ENCODE data around the gene OR10P1.

OR10P1 gene

DNA sequence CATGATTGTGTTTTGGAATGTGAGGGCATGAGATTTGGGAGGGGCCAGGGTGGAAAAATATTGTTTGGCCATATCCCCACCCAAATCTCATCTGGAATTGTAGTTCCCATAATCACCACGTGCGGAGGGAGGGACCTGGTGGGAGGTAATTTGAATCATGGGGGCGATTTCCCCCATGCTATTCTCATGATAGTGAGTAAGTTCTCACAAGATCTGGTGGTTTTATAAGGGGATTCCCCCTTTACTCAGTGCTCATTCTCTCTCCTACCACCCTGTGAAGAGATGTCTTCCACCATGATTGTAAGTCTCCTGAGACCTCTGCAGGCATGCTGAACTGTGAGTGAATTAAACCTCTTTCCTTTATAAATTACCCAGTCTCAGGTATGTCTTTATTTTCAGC lies 15.7 kb downstream of the OR10P1 start:
- DNase-seq (ENCODE audit: low read depth): no peak

DNA sequence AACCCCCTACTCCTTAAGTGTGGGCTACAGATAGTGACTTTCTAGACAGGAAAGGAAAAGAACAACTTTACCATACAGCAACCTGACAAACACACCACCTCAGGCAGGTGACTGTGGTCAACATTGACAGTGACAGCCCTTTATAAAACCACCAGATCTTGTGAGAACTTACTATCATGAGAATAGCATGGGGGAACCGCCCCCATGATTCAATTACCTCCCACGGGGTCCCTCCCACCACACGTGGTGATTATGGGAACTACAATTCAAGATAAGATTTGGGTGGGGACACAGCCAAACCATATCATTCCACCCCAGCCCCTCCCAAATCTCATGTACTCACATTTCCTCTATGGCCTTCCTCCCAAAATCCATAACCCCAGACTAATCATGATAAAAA lies 16.3 kb downstream of the OR10P1 start:
- DNase-seq (ENCODE audit: low read depth): no peak

DNA sequence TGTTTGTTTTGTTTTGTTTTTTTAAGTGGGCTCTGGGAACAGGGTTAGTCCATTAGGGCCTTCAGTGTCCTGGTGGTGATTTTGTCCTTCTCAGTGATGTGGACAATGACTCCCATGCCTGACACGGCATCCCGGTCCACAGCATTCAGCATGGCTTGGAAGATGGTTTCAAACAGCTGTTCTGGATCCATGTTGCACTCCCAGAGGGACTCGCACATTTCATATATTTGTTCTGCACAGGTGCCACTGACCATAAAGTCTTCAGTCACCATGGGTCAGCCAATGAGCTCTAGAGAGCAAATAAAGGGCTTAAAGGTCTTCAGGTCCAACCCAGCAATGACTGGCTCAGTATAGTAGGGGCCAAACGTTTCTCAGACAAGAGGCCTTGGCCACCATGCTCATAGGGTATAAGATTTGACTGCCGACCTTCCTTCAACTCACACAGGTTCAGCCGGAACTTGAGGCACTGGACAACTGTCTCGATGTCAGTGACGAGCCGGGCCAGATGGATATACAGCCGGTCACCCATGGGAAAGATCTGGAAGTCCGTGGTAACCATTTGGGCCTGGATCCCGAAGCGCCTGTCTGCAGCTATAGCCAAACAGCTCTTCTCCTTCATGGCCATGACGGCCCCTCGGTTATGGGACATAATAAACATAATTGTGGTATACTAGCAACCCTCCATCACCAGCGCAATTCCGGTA lies 18.0 kb downstream of the OR10P1 start:
- no peak for DNase-seq (ENCODE audit: low read depth)

GRCh38 chr12:55657212-55657611 lies 20.5 kb downstream of the OR10P1 start:
- DNase-seq (ENCODE audit: low read depth): no peak

DNA sequence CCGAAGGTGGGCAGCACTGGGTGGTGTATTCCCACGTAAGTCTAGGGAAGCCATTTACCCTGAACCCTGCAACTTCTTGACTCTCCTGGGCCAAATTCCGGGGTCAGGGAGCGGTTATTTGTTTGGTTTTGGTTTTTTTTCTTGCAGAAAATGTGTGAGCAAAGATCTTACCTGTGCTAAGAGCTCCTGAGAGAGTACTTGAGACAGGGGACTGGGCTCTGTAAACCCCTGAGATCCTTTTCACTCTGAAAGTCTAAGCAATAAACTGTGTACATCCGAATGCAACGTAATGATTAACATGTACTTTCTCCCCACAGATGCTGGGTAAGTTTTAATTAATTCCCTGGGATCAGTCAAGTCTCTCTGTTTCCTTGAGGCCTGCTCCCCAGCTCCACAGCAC lies 21.5 kb downstream of the OR10P1 start:
- DNase-seq (ENCODE audit: low read depth): no peak

DNA sequence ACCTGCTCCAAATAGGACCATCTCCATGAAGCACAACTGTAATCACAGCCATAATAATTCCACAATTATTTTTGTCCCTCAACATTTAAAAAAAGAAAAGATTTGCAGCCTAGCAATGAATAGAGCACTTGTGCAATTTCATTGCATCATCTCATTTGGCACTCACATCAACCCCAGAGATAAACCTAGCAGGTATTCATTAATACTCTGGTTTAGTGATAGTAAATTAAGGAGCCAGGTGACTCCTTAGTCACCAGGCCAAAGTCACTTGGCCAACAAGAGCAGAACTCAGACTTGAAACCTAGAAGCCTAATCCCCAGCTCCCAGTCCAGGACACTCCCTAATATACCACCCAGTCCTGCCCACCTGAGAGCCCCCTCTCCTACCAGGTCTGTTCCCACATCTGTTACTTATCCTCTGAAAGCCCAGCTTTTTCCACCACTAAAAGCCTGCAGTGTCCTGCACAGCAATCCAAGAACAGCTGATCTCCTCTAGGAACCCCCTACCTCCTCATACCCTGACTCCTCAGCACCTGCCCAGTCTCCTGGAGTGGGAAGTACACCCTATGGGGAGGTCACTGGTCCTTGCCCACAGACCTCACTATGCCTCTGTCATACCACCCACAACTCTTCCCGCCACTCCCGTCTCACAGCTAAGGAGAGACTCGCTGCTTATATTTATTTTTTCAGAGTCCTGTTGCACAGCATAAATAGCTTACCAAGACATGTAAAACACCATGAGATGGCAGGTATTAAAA lies 22.1 kb downstream of the OR10P1 start:
- DNase-seq (ENCODE audit: low read depth): no peak

- DNase-seq (ENCODE audit: low read depth): no peak
Observed at GRCh38 chr12:55659486-55660385, 23.0 kb downstream of the OR10P1 start.

DNA sequence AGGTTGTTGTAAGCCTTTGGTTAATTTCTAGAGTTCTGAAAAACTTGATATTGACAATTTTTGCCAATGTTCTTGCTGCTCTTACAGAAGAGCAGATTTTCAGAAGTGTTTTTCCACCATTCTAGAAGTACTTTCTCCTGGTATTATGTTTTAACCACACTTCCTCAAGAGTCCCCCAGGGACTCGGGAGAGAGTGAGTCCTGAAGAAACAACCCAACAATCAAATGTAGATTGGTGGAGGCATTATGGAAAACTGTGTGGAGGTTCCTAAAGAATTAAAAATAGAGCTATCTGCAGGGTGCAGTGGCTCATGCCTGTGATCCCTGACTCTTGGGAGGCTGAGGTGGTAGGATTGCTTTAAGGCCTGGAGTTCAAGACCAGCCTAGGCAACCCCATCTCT lies 26.7 kb downstream of the OR10P1 start:
- DNase-seq (ENCODE audit: low read depth): no peak

DNA sequence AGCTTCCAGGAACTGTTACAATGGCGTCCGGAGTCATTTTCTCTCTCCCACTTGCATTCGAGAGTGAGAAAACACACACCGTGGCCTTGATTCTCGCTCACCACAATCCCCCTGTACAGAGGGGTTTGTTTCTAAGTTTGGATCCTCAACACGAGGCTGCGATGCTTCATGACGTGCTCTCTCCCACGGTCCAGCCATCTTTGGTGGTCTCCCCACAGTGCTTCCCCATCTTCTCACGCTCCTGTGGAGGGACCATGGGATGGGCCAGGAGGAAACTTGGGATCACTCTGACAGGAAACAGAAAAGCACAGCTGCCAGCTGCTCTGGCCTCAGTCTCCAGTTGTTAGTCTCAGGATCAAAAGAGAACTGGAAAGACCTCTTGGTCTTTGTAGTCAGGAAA lies 28.1 kb downstream of the OR10P1 start:
- DNase-seq (ENCODE audit: low read depth): no peak

GRCh38 chr12:55666508-55666907 lies 29.8 kb downstream of the OR10P1 start:
- DNase-seq (ENCODE audit: low read depth): no peak

GRCh38 chr12:55670276-55670675 lies 33.6 kb downstream of the OR10P1 start:
- DNase-seq (ENCODE audit: low read depth): no peak

- DNase-seq (ENCODE audit: low read depth): no peak
Observed at GRCh38 chr12:55671746-55672145, 35.1 kb downstream of the OR10P1 start.

GRCh38 chr12:55673638-55674037 lies 36.9 kb downstream of the OR10P1 start:
- DNase-seq (ENCODE audit: low read depth): no peak

DNA sequence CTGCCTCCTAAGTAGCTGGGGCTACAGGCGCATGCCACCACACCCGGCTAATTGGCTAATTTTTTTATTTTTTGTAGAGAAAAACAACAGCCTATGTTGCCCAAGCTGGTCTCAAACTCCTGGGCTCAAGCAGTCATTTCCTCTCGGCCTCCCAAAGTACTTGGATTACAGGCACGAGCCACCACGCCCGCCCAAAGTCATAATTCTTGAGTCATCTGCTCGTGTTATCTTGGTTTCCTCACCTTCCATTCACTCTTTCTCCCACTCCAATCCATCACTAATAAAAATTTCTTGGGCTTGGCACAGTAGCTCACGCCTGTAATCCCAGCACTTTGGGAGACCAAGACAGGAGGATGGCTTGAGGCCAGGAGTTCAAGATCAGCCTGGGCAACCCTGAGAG lies 39.0 kb downstream of the OR10P1 start:
- no peak for DNase-seq (ENCODE audit: low read depth)

DNA sequence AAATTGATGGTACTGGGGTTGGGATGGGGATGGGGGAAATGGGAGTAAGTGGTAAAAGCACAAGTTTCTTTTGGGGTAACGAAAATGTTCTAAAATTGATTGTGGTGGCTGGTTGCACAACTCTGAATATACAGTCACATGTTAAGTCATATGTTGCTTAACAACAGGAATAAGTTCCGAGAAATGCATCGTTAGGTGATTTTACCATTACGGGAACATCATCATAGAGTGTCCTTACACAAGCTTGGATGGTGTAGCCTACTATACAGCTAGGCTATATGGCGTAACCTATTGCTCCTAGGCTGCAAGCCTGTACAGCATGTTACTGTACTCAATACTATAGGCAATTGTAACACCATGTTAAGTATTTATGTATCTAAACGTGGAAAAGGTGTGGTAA lies 40.0 kb downstream of the OR10P1 start:
- no peak for DNase-seq (ENCODE audit: low read depth)

GRCh38 chr12:55679691-55680090 lies 43.0 kb downstream of the OR10P1 start:
- no peak for DNase-seq (ENCODE audit: low read depth)

DNA sequence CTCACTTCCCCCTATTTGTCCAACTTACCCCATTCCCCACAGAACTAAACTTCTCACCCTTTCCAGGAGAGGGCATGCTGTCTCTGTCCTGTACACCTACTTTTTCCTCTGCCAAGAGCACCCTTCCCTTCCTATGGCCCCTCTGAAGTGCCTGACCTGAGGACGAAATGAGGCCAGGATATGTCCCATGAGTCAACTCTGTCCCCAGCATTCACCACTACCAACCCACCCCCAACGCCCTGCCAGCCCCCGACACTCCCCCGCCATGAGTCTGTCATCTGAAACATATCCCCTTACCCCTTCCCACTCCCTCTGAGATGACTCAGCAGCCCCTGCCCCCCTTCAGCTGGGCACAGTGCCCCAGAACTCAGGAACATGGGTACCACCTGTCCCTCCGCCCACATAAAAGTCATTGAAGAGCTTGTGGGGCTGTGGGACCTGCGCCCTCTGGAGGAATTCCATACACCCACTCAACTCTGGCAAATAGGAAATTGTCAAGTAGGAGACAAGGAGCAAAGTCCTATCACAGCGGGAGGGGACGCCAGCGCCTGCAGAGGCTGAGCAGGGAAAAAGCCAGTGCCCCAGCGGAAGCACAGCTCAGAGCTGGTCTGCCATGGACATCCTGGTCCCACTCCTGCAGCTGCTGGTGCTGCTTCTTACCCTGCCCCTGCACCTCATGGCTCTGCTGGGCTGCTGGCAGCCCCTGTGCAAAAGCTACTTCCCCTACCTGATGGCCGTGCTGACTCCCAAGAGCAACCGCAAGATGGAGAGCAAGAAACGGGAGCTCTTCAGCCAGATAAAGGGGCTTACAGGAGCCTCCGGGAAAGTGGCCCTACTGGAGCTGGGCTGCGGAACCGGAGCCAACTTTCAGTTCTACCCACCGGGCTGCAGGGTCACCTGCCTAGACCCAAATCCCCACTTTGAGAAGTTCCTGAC lies 44.7 kb downstream of the OR10P1 start:
- peak; percentile 16 for DNase-seq (ENCODE audit: low read depth)

- DNase-seq (ENCODE audit: low read depth): no peak
Observed at GRCh38 chr12:55682087-55682796, 45.5 kb downstream of the OR10P1 start.

DNA sequence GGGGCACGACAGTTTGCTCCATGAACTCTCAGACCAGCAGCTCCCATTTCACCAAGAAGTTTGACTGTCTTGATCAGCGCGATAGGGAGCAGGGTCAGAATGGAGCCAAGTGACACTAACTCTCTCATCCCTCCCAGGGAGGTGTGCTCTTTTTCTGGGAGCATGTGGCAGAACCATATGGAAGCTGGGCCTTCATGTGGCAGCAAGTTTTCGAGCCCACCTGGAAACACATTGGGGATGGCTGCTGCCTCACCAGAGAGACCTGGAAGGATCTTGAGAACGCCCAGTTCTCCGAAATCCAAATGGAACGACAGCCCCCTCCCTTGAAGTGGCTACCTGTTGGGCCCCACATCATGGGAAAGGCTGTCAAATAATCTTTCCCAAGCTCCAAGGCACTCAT lies 47.0 kb downstream of the OR10P1 start:
- no peak for DNase-seq (ENCODE audit: low read depth)

DNA sequence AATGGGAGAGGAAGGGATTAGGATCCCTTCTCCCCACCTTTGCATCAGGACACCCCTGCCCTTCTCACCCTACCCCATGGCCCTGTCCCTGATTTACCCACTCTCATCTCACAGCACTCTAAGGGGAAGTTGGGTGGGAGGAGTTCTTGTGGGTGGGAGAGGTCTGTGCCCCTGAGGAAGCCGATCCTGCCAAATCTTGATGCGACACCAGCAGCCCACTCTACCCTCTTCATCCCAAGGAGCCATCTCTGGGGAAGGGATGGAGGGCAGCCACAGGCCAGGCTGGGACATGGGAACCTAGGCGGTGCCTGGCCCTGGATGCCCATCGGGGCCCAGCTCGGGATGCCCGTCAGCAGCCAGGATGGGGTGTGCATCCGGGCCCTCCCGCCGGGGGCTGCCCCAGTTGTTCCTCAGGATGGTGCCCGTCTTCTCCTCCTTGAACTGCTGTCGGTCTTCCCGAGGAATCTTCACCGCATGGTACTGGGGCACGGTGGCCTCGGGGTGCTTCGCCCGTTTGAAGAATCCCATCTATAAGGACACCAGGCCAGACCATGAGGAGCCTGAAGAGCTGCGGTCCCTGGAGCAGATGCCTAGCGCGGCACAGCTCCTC lies 48.2 kb downstream of the OR10P1 start:
- no peak for DNase-seq (ENCODE audit: low read depth)

DNA sequence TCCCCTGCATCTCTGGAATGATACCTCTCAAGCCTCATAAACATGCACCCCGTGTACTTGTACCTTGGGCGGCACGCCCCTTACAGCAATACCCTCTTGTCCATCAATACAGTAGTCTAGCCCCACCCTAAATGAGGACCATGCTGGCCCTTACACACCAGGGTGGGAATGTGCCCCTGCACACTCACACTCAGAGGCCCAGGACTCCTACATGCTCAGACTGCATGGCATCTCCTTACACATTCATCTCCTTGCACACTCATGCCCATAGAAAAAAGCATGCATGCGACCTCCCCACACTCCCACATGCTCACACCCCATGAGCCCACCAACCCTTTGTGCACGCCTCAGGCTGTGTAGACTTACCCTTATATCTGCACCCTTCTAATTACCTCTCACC lies 49.0 kb downstream of the OR10P1 start:
- no peak for DNase-seq (ENCODE audit: low read depth)
